SU-DHL-6 (cell line): ENCODE measurements around the gene EBF3.

ENCODE experiments used
- H2AFZ ChIP-seq: fragments of 200-600 bp; sonication (generic); 2 replicates; pipeline ENCODE4 v1.6.1; 2014; ENCODE audit warnings: low read depth, mild to moderate bottlenecking, moderate library complexity, mixed read lengths, antibody characterized with exemption, low read length; ENCODE audit not compliant: severe bottlenecking
- H3F3A ChIP-seq: fragments of 200-600 bp; shearing (Covaris generic); 2 replicates; pipeline ENCODE4 v1.6.0; 2016; ENCODE audit warnings: antibody characterized with exemption, mild to moderate bottlenecking; ENCODE audit not compliant: insufficient read depth
- H3K27ac ChIP-seq: fragments of 200-600 bp; sonication (generic); 2 replicates; pipeline ENCODE4 v1.5.1; 2016; ENCODE audit warnings: low read depth, mild to moderate bottlenecking, low read length, moderate library complexity, mixed read lengths
- H3K27me3 ChIP-seq: fragments of 200-600 bp; sonication (generic), shearing (Covaris generic); 2 replicates; pipeline ENCODE4 v1.6.0; 2014; ENCODE audit warnings: mild to moderate bottlenecking, low read length
- H3K36me3 ChIP-seq: fragments of 200-600 bp; sonication (generic); 2 replicates; pipeline ENCODE4 v1.6.1; 2014; ENCODE audit warnings: mild to moderate bottlenecking, low read length, mixed read lengths
- H3K4me2 ChIP-seq: fragments of 300-600, 200-600 bp; shearing (Covaris generic), sonication (generic); 2 replicates; pipeline ENCODE4 v1.6.0; 2014; ENCODE audit warnings: low read length, low read depth, mild to moderate bottlenecking; ENCODE audit not compliant: poor library complexity, severe bottlenecking
- H3K4me3 ChIP-seq: fragments of 200-600 bp; sonication (generic); 2 replicates; pipeline ENCODE4 v1.5.1; 2014; ENCODE audit warnings: antibody characterized with exemption, low read length, mild to moderate bottlenecking, mixed read lengths; ENCODE audit not compliant: insufficient read depth, poor library complexity, severe bottlenecking
- H3K79me2 ChIP-seq: fragments of 200-600 bp; sonication (generic); 2 replicates; pipeline ENCODE4 v1.6.1; 2014; ENCODE audit warnings: mild to moderate bottlenecking, low read length, moderate library complexity; ENCODE audit not compliant: insufficient read depth
- H3K9ac ChIP-seq: fragments of 200-600 bp; sonication (generic); 2 replicates; pipeline ENCODE4 v1.7.0; 2014; ENCODE audit warnings: mild to moderate bottlenecking, low read length
- H3K9me2 ChIP-seq: fragments of 200-600 bp; sonication (generic); replicated peaks from 2 replicates; pipeline ENCODE4 v1.6.1; 2014; ENCODE audit warnings: low read length; ENCODE audit not compliant: insufficient read depth
- H3K9me3 ChIP-seq: fragments of 200-600 bp; sonication (generic); 2 replicates; pipeline ENCODE4 v1.6.1; 2014; ENCODE audit warnings: low read length, mixed read lengths; ENCODE audit not compliant: insufficient read depth
- H4K20me1 ChIP-seq: fragments of 200-600 bp; sonication (generic); 2 replicates; pipeline ENCODE4 v1.6.1; 2014; ENCODE audit warnings: low read depth, mild to moderate bottlenecking, antibody characterized with exemption, low read length, moderate library complexity, mixed read lengths
- EZH2phosphoT487 ChIP-seq: fragments of 200-600 bp; sonication (generic), shearing (Covaris generic); conservative IDR thresholded peaks from 2 replicates; pipeline ENCODE4 v1.6.1; 2018; ENCODE audit warnings: mild to moderate bottlenecking, antibody characterized with exemption, low read length, moderate library complexity, mixed read lengths
- TF ChIP-seq, protein P1 (sequence below): fragments of 200-600 bp; sonication (generic); IDR thresholded peaks from one replicate; pipeline ENCODE4 v1.5.1; 2017; ENCODE audit warnings: antibody characterized with exemption, mild to moderate bottlenecking, low read length, moderate library complexity; ENCODE audit not compliant: insufficient read depth, poor library complexity, severe bottlenecking

The EBF3 gene

DNA sequence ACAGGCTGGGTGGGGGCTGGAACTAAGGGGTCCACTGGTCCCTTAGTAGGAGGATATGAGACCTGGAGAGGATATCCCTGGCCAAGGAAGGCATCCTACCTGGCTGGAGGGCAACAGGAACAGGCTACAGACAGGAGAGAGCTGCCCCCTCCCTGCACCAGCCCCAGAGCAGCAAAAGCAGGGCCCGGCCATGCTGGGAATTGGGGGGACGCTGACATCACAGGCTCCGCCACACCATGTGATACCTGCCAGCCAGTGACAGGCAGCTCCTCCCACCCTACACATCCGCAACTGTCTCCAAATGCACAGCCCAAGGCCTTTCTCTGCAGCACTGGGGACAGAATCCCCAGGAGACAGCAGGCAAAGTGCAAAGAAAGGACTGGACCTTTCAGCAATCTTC is 100.0 kb downstream of the EBF3 start:
- Histone ChIP-seq H3F3A (no peaks in the 10 kb centered on the region), H3K9me2 (no peaks in the 10 kb centered on the region), H3K9me3 (no peaks in the 10 kb centered on the region), H3K79me2 (no peaks in the 10 kb centered on the region), H3K27me3 (no peaks in the 10 kb centered on the region), H3K4me2 (no peak overlapping the region), H4K20me1 (no peaks in the 10 kb centered on the region), H3K36me3 (no peaks in the 10 kb centered on the region), H2AFZ (no peak overlapping the region), H3K4me3 (no peak overlapping the region), H3K9ac (no peak overlapping the region), H3K27ac (no peak overlapping the region)
- TF ChIP-seq EZH2phosphoT487 = no peak
- TF ChIP-seq, protein P1, sequence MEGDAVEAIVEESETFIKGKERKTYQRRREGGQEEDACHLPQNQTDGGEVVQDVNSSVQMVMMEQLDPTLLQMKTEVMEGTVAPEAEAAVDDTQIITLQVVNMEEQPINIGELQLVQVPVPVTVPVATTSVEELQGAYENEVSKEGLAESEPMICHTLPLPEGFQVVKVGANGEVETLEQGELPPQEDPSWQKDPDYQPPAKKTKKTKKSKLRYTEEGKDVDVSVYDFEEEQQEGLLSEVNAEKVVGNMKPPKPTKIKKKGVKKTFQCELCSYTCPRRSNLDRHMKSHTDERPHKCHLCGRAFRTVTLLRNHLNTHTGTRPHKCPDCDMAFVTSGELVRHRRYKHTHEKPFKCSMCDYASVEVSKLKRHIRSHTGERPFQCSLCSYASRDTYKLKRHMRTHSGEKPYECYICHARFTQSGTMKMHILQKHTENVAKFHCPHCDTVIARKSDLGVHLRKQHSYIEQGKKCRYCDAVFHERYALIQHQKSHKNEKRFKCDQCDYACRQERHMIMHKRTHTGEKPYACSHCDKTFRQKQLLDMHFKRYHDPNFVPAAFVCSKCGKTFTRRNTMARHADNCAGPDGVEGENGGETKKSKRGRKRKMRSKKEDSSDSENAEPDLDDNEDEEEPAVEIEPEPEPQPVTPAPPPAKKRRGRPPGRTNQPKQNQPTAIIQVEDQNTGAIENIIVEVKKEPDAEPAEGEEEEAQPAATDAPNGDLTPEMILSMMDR = no peak

DNA sequence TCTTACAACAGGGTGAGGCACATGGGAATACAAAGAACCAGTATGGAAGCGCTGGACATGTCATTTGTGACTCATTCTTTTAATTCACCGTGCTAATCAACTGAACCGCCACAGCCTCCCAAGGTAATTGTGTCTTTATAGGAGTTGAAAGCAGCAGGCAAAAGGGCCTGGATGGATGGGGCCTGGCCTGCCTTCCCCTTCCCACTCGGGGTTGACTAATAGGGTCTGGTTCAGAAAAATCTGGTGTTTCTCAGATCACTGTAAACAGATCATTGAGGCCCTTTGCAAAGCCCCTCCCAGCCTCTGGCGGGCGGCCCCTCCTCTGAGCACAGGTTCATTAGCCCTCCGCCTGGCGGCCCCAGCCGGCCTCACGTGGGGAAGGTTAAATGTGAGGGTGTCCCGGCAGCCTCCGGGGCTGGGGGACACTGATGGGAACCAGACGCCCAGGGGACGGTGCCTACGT is 100.8 kb downstream of the EBF3 start:
- TF ChIP-seq, protein P1 = no peak
- H4K20me1 ChIP-seq = no peaks in the 10 kb centered on the region
- no peaks in the 10 kb centered on the region for H3K27me3 ChIP-seq
- no peaks in the 10 kb centered on the region for H3K9me2 ChIP-seq
- H3K79me2 ChIP-seq = no peaks in the 10 kb centered on the region
- H3K9ac ChIP-seq = no peak overlapping the region
- no peak overlapping the region for H3K27ac ChIP-seq
- no peaks in the 10 kb centered on the region for H3K9me3 ChIP-seq
- H3F3A ChIP-seq = no peaks in the 10 kb centered on the region
- H3K36me3 ChIP-seq = no peaks in the 10 kb centered on the region
- H3K4me3 ChIP-seq = no peak overlapping the region
- no peak overlapping the region for H2AFZ ChIP-seq
- H3K4me2 ChIP-seq = no peak overlapping the region

DNA sequence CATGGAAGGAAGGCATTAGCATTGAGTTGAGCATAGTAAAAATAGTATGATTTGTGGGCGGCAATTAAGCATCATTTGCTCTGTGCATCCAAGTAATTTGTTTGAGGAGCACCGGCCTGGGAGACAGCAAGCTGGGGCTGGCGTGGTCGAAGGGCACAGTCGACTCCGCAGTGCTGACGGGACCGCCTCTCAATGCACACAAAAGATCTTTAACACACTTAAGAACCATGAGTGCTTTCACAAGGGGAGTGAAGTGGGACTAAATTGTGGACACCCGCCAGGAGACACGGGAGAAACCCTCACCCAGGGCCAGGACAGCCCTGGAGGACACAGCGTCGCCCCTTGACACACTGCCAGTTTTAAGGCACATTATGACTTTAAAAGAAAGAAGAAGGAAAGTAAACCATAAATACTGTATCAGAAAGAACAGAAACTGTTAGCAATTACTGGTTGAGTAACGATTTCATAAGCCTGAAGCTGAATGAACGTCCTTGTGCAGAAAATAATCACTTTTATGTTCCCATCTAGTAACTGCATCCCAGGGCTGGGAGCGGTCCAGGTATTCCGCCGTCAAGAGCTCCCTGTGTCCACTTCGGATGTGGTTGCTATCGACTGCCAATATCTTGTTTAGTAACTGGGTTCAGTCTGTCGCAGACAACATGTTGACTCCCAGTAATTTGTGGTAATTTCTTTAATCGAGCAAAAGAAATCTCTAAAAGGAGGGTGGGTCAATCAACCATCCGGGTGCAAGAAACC is 102.1 kb downstream of the EBF3 start:
- Histone ChIP-seq H4K20me1 (no peaks in the 10 kb centered on the region), H3K27me3 (no peaks in the 10 kb centered on the region)

More for the DNA sequence above, 102.1 kb downstream of the EBF3 start:
- Histone ChIP-seq H3F3A (no peaks in the 10 kb centered on the region), H2AFZ (no peak overlapping the region), H3K9me2 (no peaks in the 10 kb centered on the region), H3K36me3 (no peaks in the 10 kb centered on the region), H3K9me3 (no peaks in the 10 kb centered on the region), H3K79me2 (no peaks in the 10 kb centered on the region), H3K9ac (no peak overlapping the region), H3K4me3 (no peak overlapping the region), H3K27ac (no peak overlapping the region), H3K4me2 (no peak overlapping the region)
- TF ChIP-seq, protein P1 = no peak
- no peak for TF ChIP-seq EZH2phosphoT487
